Thyroid gland (tissue), 4 donors: ENCODE results near the gene MYL10. TPM values are rescaled to one million over a fixed set of nuclear protein-coding genes. Genes with fewer than 3 reads are reported as not detected.

Source experiments
- DNase-seq, 2 donors: peaks; one replicate each; pipeline ENCODE4 v3.0.0-alpha.2; 2019
- H3K27ac ChIP-seq, 3 donors: fragments of 200-600 bp; sonication (generic); 1 replicate in 2 of 3; 2 replicates in 1 of 3; pipeline ENCODE4 v1.5.1; 2016 to 2019; ENCODE audit warnings: mild to moderate bottlenecking in 1 of 3, moderate library complexity in 1 of 3
- H3K27me3 ChIP-seq: fragments of 200-600 bp; sonication (generic); one replicate; pipeline ENCODE4 v1.5.1; 2019
- H3K36me3 ChIP-seq, 2 donors: fragments of 200-600 bp; sonication (generic); one replicate each; pipeline ENCODE4 v1.5.1; 2016 to 2019
- H3K4me1 ChIP-seq, 2 donors: fragments of 200-600 bp; sonication (generic); one replicate each; pipeline ENCODE4 v1.5.1; 2017 to 2019
- H3K4me3 ChIP-seq, 3 donors: fragments of 200-600 bp; sonication (generic); replicated peaks in 1 of 3; 1 replicate in 2 of 3; 2 replicates in 1 of 3; pipeline ENCODE4 v1.5.1; 2016; ENCODE audit warnings: mild to moderate bottlenecking in 1 of 3
- H3K9me3 ChIP-seq: fragments of 200-600 bp; sonication (generic); one replicate; pipeline ENCODE4 v1.5.1; 2017
- CTCF ChIP-seq, 6 experiments: fragments of 200-600 bp in 3 of 6; fragments of 450-650 bp in 3 of 6; sonication (generic) in 3 of 6; IDR thresholded peaks; one replicate each; pipeline ENCODE4 v1.5.1; 2016 to 2019; ENCODE audit warnings: antibody characterized with exemption in 6 of 6, mild to moderate bottlenecking in 2 of 6, inconsistent platforms in 1 of 6, moderate library complexity in 1 of 6
- POLR2A ChIP-seq, 2 donors: fragments of 450-650 bp; IDR thresholded peaks; one replicate each; pipeline ENCODE4 v1.6.1; 2017; ENCODE audit warnings: antibody characterized with exemption in 2 of 2, mild to moderate bottlenecking in 2 of 2, moderate library complexity in 1 of 2
- WGBS, 2 donors: methylation state at CpG; one replicate each; pipeline ENCODE4 v1.1.5; 2017; 5-methylcytosine and 5-hydroxymethylcytosine counted together
- intact Hi-C: fragments of 100-400 bp; cut with DNase I; formaldehyde crosslinking; loops from one replicate; pipeline ENCODE4 v1.15.1; 2023
- total RNA-seq, 4 donors: library from RNA; depleted of rRNA; stranded (reverse); fragments of >200 nt; gene quantifications; one replicate each; pipeline ENCODE4 v1.2.3, GENCODE V29; 2016

The MYL10 gene
- total RNA-seq, 4 donors from 2014 or later: not detected

GRCh38 chr7:101666293-101666692 is 37.2 kb upstream of the MYL10 start:
- Histone ChIP-seq H3K27me3 (no peaks in the 10 kb centered on the region), H3K36me3 (no peaks in the 10 kb centered on the region), H3K4me3 (no peak overlapping the region), H3K27ac (no peak overlapping the region), H3K4me1 (no peaks in the 10 kb centered on the region), H3K9me3 (no peaks in the 10 kb centered on the region)
- TF ChIP-seq CTCF (IDR thresholded peaks at IDR 0.05): no peak
- TF ChIP-seq POLR2A (IDR thresholded peaks at IDR 0.05): no peak
- WGBS, 2 donors: 81 to 89% methylated on average over 8 of the region's 8 CpGs
- intact Hi-C loops: no loop called here
- DNase-seq: no peak

- intact Hi-C loops: no loop called here
- Histone ChIP-seq H3K4me3 (no peak overlapping the region), H3K27me3 (no peaks in the 10 kb centered on the region), H3K4me1 (no peaks in the 10 kb centered on the region), H3K36me3 (no peaks in the 10 kb centered on the region), H3K9me3 (no peaks in the 10 kb centered on the region), H3K27ac (no peak overlapping the region)
- 81 to 83% methylated on average over 10 of the region's 10 CpGs for WGBS, 2 donors
- no peak for DNase-seq
- TF ChIP-seq POLR2A (IDR thresholded peaks at IDR 0.05): no peak
- no peak for TF ChIP-seq CTCF (IDR thresholded peaks at IDR 0.05)
Observed at GRCh38 chr7:101664893-101665471, 35.9 kb upstream of the MYL10 start.

- no peak for DNase-seq
- TF ChIP-seq POLR2A (IDR thresholded peaks at IDR 0.05): no peak
- TF ChIP-seq CTCF (IDR thresholded peaks at IDR 0.05): no peak
- intact Hi-C loops: no loop called here
- no peak overlapping the region for H3K27ac ChIP-seq
- no peaks in the 10 kb centered on the region for H3K4me1 ChIP-seq
- 49 to 54% methylated on average over 8 to 9 of the region's 9 CpGs for WGBS, 2 donors
- H3K36me3 ChIP-seq: no peaks in the 10 kb centered on the region
- no peaks in the 10 kb centered on the region for H3K27me3 ChIP-seq
- no peak overlapping the region for H3K4me3 ChIP-seq
- no peaks in the 10 kb centered on the region for H3K9me3 ChIP-seq
Observed at GRCh38 chr7:101664436-101664835, 35.3 kb upstream of the MYL10 start.

GRCh38 chr7:101663747-101664146 is 34.7 kb upstream of the MYL10 start:
- WGBS, 2 donors: 91 to 92% methylated on average over 6 of the region's 6 CpGs
- no peaks in the 10 kb centered on the region for H3K27me3 ChIP-seq
- TF ChIP-seq POLR2A (IDR thresholded peaks at IDR 0.05) (no peak), CTCF (IDR thresholded peaks at IDR 0.05) (no peak)
- H3K9me3 ChIP-seq: no peaks in the 10 kb centered on the region
- no peaks in the 10 kb centered on the region for H3K36me3 ChIP-seq
- no peak overlapping the region for H3K4me3 ChIP-seq
- DNase-seq: no peak
- no peaks in the 10 kb centered on the region for H3K4me1 ChIP-seq
- no peak overlapping the region for H3K27ac ChIP-seq
- intact Hi-C loops: no loop called here

- Histone ChIP-seq H3K4me3 (no peak overlapping the region), H3K27ac (no peak overlapping the region), H3K27me3 (no peaks in the 10 kb centered on the region), H3K36me3 (no peaks in the 10 kb centered on the region), H3K9me3 (no peaks in the 10 kb centered on the region), H3K4me1 (no peaks in the 10 kb centered on the region)
- WGBS, 2 donors: 78 to 80% methylated on average over 9 of the region's 9 CpGs
- DNase-seq: no peak
- intact Hi-C loops: no loop called here
- no peak for TF ChIP-seq CTCF (IDR thresholded peaks at IDR 0.05)
- no peak for TF ChIP-seq POLR2A (IDR thresholded peaks at IDR 0.05)
Observed at GRCh38 chr7:101662447-101662998, 33.4 kb upstream of the MYL10 start.
